Glomerular endothelial cell (primary cell): ENCODE measurements around the gene SERGEF. TPM values are rescaled to one million over a fixed set of nuclear protein-coding genes. Genes with fewer than 3 reads are reported as not detected.

Experiments used
- DNase-seq: peaks from one replicate; pipeline ENCODE4 v3.0.0-alpha.2; 2011; ENCODE audit warnings: low read depth, low spot score; ENCODE audit errors: extremely low read depth
- total RNA-seq: library from RNA; depleted of rRNA; stranded (reverse); fragments of >200 nt; gene quantifications from 2 replicates; pipeline ENCODE4 v1.2.3, GENCODE V29; 2015

Gene SERGEF
- total RNA-seq, 1 donor from 2014 or later, result 5.4 TPM

DNA sequence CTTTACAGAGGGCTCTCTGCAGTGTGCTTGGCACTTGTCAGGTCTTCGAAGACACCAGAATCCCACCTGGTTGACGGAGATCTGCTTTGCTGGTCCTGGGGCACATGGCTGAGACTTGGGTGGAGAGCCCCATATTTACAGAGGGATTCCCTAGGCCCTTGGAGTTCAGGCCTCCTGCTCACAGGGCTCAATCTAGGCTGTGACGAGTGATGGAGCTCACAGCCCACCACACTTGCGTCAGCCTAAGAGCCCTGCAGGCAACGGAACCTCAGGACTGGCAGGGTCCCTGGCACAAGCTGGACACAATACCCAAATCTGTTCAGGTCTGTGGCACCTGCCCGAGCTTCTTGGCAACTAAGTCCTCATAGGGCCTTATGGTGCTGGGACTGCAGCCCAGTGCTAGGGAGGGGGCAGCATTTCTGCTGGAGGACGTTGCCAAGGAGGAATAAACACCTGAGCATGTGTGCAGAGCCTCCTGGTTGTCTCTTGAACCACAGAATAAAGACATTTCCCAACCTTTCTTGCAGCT is 219.1 kb downstream of the SERGEF start:
- DNase-seq, result no peak

- no peak for DNase-seq
Measured at GRCh38 chr11:17792161-17792560, 220.7 kb downstream of the SERGEF start.

- no peak for DNase-seq
Measured at GRCh38 chr11:17791144-17791543, 221.7 kb downstream of the SERGEF start.

GRCh38 chr11:17790453-17790852 is 222.4 kb downstream of the SERGEF start:
- no peak for DNase-seq

DNA sequence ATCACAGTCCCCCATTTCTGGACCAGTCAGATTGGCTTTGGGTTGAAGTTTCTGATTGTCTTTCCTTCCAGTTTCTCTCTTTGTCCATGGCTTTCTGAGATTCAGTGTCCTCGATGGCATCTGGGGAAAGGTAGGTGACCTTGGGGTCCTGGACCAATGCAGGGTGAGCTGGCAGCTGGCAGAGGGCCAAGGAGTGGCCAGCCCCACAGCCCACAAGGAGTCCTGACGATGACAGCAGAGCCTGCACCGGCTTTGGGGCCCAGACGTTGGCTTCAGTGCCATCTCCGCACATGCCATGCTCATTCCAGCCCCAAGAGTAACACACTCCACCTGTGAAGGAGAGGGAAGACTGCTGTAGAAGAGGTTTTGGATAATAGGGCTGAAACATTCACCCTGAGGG is 224.8 kb downstream of the SERGEF start:
- DNase-seq, result no peak

DNA sequence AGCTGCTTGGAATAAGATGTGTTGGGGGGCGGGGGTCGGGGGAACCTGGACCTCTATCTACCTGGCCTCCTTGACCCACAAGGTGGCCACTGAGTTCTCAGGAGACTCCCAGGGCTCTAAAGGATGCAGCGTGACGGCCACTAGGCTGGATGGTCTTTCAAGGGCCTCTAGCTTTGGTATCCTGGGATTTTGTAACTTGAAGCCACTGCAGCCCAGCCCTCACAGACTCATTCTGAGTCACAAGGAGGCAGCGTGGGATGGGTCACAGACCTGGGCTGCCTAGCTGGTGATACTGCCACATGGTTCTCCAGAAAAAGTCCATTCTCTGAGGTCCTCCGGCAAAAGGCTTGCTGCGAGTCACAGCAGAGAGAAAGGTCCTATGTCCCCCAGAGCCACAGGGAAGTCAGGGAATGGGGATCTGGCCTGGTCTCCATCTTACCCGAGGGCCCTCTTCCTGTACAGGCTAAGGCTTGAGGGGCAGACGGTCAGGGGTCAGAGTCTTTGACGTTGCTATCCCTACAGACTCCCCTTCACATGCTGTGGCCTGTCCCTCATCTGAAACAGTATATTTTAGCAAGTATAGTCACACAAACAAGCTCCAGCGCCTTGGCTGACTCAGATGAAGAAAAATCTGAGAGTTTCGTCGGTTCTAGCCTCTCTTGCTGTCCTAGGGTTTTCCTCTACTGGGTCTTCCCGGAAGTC is 225.9 kb downstream of the SERGEF start:
- no peak for DNase-seq

GRCh38 chr11:17783878-17784277 is 229.0 kb downstream of the SERGEF start:
- no peak for DNase-seq

GRCh38 chr11:17782603-17783337 is 230.1 kb downstream of the SERGEF start:
- no peak for DNase-seq

DNA sequence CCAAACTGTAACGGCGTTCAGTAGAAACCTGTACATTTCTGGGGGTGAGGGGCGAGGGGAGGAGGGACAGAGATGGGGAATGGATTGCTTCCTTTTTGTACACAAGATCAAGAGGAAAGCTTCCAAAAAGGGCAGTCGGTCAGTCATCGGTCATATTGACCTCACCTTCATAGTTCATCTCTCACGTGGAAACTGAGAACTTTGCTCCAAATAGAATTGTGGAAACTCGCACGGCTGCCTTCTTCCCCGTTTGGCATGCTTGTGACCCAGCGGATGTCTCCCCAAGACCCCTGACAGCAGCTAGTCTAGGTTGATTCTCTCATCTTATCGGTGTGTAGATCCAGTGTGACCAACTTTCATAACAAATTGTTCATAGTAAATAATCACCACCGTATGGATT is 230.7 kb downstream of the SERGEF start:
- DNase-seq, result no peak

GRCh38 chr11:17781626-17782025 is 231.2 kb downstream of the SERGEF start:
- DNase-seq, result no peak

DNA sequence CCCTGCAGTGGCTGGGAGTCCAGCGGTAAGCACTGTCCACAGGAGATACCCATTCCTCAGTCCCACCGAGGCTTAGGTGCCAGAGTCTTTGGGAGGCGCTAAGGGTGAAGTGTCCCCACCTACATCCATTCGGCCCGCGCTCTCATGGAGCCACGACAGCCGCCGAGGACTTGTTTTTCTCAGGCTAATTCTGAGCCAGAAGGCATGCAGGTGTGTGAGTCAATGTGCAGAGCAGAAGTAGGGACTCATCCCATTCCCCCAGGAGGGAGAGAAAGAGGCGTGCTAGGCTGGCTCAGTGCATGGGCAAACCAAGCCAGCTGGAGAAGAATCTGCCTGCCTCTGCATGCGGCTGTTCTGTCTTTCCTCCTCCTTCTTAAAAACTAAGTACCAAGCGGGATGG is 231.6 kb downstream of the SERGEF start:
- DNase-seq, result no peak

DNA sequence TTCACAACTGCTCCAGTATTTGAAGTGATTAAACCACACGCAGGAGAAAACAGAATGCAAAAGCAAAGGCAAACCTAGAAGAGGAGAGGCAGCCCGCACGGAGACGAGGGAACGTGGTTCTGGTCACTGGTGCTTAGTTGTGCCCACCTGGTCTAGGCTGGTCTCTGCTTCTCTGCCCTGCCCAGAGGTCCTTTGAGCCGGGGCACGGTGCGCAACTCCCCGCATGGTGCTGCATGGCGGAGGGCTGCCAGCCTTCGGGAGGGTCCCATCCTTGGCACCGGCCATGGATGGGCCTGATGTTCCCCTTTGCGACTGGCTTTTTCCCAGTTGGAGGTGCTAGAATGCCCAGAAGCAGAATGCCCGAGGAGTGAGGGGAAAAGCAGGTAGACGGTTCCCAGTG is 232.2 kb downstream of the SERGEF start:
- no peak for DNase-seq

DNA sequence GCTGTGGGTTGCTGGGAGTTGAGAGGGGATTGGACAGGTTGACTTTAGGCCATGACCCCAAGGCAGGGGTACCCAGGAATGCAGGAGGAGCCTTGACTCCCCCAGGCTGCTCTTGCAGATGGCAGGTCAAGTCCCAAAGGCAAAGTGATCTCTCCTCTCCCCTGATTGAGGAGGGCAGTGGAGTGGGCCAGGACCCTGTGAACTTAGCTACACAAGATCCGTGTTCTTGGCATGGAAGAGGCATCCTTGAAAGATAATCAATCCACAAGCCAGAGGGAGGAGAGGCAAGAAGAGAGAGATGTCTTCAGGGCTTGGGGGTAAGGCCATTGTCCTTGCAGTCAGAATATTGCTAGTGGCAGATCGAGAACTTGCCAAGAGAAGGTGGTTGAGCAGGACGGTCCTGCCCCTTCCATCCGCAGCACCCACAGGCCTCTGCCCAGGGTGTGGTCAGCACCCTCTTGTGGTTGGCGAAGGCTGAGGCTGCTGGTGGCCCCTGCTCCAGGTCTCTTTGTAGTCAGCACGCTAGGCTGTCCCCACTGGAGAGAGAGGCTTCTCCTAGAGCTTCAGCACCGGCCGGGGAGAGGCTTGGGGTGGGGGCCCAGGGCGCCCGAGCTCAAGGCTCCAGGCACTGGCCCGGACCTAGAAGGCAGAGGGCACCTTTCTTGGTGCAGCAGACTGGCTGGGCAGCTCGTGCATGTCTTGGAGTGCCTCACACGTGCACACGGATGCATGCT is 232.8 kb downstream of the SERGEF start:
- DNase-seq, result no peak

GRCh38 chr11:17778956-17779860 is 233.6 kb downstream of the SERGEF start:
- no peak for DNase-seq

- no peak for DNase-seq
Measured at GRCh38 chr11:17778352-17778751, 234.5 kb downstream of the SERGEF start.

DNA sequence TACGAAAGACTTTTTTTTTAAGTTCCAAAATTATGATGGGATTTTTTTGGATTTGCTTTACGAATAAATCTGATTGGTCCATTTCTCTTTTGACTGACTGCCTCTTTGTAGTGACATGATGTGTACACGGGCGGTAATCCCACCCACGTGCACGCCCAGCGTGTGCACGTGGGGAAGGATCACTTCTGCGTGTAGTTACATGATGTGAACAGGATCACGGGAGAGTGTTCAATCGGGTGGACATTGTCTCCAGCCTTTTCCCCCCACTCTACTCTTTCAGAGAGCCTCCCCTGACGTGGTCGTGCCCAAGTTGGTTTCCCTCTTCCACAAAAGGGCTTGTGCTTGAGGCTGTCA is 235.1 kb downstream of the SERGEF start:
- no peak for DNase-seq

DNA sequence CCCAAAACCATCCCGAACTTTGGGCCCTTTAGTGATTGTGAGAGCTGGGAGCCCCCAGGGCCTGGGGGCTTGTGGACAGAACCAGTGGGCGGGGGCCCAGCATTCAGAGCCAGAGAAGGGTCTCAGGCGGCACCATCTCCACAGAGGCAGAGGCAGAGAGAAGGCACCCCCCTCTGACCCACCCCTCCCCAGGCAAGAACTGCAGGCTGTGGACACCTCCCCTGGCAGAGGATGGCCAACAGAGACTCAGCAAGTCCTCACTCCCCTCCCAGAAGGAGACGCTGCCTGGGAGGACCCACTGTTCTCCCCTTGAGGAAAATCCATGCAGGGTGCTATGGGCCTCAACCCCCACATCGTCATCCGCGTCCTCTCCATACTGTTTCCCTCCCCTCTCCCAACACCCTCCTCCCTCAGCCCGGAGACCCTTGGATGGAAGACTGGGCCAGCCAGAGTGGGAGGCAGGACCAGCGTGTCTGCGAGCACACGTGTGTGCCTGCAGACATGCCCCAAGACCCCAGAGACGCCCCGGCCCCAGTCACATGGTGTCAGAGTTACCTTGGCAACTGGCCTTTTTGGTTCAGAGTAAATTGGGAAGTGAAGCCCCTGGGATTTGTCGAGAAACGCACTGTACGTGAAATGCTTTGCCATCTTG is 235.6 kb downstream of the SERGEF start:
- no peak for DNase-seq

DNA sequence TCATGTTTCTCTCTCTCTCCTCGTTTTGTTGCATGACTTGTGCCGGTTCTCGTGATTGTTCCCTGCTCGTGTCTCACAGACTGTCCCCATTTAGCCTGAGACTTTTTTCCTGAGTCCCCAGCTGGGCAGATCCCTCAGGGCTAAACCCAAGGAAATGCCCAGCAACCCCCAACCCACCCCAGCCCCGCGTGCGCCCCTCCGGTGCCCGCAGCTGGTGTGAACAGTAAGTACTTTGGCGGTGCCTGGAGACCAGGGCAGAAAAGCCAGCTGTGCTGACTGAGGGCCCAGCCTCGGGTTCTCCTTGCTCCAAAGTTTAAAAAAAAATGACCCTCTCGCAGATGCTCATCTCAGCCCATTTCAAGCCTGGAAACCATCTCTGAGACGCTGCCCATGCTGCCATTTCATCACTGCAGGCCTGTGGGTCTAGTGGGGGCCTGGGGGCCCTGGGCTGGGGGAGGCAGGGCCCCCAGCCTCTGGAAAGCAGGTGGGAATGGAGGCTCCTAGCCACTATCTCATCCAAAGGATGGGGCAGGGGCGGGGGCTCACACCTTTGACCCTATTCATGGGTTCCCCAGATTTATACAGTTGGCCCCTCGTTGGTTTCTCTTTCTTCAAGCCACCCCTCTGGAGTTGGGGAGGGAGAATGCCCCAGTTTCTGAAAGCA is 236.5 kb downstream of the SERGEF start:
- no peak for DNase-seq

- DNase-seq, result no peak
Measured at GRCh38 chr11:17775507-17776211, 237.2 kb downstream of the SERGEF start.
